ENCODE measurements around the gene UTP25.

GRCh38 chr1:209825591-209826434 is 2.0 kb upstream of the UTP25 start:
- TF ChIP-seq CTCF (IDR thresholded peaks at IDR 0.05) = no peak
- no peak for TF ChIP-seq EP300 (IDR thresholded peaks at IDR 0.05)
- TF ChIP-seq POLR2A (IDR thresholded peaks at IDR 0.05; ENCODE audit: low read depth) = no peak
